Raji (cell line): ENCODE results near the gene APLP1.

Experiments
- POLR2A ChIP-seq: IDR thresholded peaks from 2 replicates; pipeline ENCODE4 v1.6.1; 2011; ENCODE audit warnings: low read depth, low read length, control low read depth; ENCODE audit not compliant: insufficient read depth

The APLP1 gene

DNA sequence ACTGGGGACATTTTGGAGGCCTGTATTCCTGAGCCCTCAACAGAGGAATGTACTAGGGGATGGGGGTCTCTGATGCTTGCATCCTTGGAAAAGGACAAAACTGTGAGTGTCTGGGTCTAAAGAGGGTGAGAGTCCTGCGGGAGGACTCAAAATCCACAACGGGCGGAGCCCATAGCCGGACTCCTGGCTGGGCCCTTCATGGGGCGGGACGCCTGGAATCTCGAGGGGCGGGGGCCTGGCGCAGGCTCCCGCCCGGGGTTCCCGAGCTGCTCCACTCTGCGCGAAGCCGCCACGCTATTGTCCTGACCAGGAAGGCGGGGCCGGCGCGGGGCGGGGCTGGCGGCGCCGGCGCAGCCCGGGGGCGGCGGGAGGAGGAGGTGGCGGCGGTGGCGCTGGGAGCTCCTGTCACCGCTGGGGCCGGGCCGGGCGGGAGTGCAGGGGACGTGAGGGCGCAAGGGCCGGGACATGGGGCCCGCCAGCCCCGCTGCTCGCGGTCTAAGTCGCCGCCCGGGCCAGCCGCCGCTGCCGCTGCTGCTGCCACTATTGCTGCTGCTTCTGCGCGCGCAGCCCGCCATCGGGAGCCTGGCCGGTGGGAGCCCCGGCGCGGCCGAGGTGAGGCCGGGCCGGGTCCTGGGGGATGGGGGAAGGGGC lies at the start of gene APLP1:
APLP1 (plus strand) TSS at position 403 of the 651 bp plus-strand sequence; CDS start at position 466, 63 bp downstream.
- TF ChIP-seq POLR2A: no peak

DNA sequence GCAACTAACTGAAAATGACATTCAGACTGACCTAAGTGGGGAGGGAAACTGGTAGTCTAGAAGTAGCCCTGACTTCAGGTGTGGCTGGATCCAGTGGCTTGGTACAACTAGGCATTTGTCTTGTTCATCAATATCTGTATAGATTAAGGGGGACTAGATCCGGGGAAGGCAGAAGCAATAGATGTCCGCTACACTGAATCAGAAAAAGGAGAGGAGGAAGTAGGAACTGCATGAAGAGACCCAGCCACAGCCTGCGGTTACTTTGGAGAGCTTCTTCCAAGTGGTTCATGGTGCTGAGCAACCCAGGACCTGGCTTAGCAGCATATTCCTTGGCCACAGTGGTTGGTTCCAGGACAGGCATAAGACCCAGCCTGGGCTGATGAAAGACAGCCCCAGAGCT lies 45.8 kb upstream of the APLP1 start:
- no peak for TF ChIP-seq POLR2A

DNA sequence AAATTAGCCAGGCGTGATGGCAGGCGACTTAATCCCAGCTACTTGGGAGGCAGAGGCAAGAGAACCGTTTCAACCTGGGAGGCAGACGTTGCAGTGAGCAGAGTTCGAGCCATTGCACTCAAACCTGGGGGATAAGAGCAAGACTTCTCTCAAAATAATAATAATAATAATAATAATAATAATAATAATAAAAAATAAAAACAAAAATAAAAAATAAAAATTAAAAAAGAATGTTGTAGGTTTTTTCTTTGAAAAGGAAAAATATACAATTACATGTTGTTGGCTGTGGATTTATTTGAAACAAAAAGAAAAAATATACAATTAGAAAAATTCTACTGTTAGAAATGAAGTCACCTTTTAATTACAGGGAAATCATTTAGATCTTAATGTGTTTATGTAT lies 44.2 kb upstream of the APLP1 start:
- no peak for TF ChIP-seq POLR2A

DNA sequence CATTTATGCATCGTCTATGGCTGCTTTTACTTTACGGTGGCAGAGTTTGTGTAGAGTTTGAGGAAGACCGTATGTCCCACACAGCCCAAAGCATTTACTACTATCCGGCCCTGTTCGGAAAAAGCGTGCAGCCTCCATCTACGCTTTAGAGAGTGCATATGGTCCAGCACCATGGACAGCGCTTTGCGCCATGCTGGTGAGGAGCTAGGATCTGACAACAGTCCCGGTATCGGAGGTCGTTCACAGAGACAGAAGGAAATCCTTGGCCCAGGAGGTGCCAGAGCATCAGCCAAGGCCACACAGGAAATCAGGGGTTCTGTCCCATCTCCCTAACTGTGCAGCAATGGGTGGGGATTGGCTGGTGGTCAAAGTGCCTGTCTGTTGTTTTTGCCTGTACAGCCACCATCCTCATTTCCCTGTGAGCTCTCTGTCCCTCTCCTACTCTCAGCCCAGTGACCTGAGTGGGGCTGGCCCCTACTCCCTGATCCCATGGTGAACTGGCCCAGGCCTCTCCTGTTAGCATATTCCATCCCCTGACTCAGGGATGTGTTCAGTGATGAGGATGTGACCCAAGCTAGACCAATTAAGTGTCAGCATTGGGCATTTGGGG lies 39.6 kb upstream of the APLP1 start:
- no peak for TF ChIP-seq POLR2A

DNA sequence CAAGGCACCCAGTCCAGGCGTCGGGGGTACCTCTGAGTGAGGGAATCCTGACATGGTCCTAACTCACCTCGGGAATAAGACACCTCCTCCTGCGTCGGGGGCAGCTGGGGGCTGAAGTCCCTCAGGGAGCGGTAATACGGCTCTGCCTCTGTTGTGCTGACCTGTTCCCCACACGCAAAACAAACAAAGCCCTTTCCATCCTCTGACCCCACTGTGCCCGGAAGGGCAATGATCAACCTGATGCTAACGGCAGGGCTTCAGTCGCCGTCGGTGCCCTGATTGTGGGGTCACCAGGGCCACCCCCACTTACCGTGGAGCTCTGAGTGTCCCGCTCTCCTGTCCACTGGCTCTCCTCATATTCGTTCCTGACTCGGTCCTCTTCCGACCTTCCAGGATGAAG lies 37.4 kb upstream of the APLP1 start:
- TF ChIP-seq POLR2A: no peak

DNA sequence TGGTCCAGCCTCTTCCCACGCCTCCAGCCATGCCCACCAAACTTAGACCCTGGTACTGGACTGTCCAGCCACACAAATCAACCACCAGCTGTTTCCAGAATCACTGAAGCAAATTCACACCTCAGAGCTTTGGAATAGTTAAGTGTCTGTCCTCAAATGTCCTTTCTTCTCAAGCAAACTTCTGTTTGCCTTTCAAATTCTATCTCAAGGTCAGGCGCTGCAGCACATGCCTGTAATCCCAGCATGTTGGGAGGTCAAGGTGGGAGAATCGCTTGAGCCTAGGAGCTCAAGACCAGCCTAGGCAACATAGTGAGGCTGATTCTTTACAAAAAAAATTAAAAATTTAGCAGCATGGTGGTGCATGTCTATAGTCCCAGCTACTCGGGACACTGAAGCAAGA lies 36.3 kb upstream of the APLP1 start:
- TF ChIP-seq POLR2A: no peak

GRCh38 chr19:35833972-35834371 lies 34.4 kb upstream of the APLP1 start:
- no peak for TF ChIP-seq POLR2A

- TF ChIP-seq POLR2A: no peak
These were observed 26.3 kb upstream of the APLP1 start for GRCh38 chr19:35841961-35842595.

DNA sequence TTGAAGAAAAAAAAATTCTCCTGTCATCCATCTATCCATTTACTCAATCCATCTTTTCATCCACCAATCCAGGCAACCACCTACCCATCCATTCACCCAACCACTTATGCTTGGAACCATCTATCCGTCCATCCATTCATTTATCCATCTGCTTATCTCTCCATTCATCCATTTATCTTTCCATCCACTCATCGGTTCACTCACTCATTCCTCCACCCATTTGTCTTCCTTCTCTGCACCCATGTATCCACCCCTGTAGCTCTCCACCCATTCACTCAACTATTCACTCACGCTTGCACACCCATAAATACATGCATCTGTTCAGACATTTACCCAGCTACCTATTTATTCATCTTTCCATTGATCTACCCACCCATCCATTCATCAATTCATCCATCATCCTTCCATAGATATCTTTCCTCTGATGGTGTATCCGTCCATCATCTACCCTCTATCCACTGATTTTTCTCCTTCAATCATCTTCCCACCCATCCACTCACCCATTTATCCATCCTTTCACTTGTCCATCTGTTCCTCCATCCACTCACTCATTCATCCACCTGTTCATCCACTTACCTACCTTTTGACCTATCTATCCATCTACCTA lies 25.6 kb upstream of the APLP1 start:
- no peak for TF ChIP-seq POLR2A

GRCh38 chr19:35843676-35844481 lies 24.5 kb upstream of the APLP1 start:
- no peak for TF ChIP-seq POLR2A

DNA sequence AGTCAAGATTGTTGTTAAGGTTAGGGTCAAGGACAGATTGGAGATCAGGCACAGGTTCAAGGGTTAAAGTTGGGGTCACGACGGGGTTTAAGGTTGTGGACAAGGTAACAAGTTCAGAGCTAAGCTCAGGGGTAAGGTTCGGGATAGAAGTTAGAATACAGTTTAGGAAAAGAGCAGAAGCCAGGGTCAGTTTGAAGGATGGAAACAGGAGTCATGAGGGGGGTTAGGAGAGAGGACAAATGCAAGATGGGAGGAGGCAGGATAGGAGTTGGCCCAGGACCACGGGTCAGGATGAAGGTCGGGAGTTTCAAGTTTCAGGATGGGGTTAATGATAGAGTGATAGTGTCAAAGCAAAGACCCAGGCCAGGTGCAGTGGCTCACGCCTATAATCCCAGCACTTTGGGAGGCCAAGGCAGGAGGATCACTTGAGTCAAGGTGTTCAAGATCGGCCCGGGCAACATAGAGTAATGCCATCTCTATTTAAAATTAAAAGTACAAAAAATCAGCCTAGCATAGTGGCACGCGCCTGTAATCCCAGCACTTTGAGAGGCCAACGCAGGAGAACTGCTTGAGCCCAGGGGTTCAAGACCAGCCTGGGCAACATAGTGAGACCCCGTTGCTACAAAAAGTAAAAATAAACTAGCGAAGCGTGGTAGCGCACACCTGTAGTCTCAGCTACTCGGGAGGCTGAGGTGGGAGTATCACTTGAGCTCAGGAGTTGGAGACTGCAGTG lies 23.7 kb upstream of the APLP1 start:
- no peak for TF ChIP-seq POLR2A

DNA sequence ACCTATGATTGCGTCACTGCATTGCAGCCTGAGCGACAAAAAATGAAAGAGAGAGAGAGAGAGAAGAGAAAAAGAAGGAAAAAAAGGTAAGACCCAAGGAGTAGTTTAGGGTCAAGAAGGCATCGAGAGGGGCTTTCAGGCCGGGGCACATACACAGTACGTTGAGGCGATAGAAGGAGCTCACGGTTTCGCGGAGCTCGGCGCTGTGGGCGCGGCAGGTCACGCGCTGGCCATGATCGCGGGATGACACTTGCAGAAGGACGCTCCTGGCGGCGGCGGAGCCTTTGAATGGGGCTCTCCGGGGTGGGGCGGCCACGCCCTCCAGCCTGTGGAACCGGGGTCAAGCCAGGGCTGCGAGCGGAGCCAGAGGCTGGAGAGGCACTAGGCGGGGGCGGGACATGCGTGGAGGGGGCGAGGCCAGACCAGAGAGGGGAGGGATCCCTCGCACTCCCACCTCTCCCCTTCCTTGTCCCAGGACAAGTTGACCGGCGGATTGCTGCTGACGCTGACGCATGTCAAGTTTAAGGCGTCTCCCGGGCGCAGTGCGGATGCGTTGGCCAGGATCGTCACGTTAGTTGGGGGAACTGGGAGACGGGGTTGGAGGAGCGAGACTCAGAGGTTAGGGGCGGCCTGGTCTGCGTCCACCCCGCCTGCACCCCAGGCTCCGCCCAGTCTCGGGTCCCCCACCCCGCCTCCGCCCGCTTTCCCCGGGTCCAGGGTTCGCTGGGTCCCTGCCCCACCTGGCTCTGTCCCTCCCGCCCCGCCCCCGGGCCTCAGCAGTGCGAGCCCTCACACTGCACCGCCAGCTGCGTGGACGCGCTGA lies 22.9 kb upstream of the APLP1 start:
- TF ChIP-seq POLR2A: no peak

GRCh38 chr19:35846038-35846668 lies 22.2 kb upstream of the APLP1 start:
- no peak for TF ChIP-seq POLR2A
